DLD1 (cell line): Measurements from ENCODE around the gene LILRA1.
"Not testable (repeated sequence)": the region's sequence is repeated elsewhere in the genome, so short reads cannot be mapped to it uniquely, and the experiment has no call there.

Source experiments
- in situ Hi-C: cut with HindIII; loops from 2 replicates; pipeline ENCODE4 v1.10.0; 2017; ENCODE audit warnings: low sequenced_read_pairs

LILRA1 gene

DNA sequence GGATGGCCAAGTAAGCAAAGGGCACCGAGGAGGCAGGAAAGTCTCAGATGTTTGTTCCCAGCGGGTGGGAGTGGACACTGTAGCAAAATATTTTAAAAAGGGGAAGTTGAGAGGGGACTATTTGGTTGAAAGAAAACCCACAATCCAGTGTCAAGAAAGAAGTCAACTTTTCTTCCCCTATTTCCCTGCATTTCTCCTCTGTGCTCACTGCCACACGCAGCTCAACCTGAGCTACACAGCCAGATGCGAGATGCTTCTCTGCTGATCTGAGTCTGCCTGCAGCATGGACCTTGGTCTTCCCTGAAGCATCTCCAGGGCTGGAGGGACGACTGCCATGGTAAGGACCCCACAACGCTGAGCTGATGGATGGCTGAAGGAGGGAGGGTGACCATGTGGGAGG is at the start of gene LILRA1:
TSS of gene LILRA1 (plus strand) at position 188 of the 400 bp plus-strand sequence. CDS start 613 bp downstream, outside the sequence.
- in situ Hi-C loops, result not testable (repeated sequence)

DNA sequence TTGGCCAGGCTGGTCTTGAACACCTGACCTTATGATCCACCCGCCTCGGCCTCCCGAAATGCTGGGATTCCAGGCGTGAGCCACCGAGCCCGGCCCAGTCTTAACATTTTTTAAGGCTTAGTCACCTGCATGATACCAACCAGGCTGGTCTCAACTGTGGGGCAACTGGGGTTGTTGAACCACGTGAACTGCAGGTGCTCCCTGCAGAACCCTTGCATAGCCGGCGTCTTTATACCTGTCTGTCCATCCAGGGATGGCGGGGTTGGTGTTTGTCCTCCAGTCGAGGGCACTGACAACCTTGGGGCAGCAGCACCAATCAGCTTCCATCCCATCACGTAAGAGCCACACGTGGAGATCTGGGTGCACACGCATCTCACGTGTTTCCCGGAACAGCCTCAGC is 44.6 kb upstream of the LILRA1 start:
- in situ Hi-C loops, result no loop called here

DNA sequence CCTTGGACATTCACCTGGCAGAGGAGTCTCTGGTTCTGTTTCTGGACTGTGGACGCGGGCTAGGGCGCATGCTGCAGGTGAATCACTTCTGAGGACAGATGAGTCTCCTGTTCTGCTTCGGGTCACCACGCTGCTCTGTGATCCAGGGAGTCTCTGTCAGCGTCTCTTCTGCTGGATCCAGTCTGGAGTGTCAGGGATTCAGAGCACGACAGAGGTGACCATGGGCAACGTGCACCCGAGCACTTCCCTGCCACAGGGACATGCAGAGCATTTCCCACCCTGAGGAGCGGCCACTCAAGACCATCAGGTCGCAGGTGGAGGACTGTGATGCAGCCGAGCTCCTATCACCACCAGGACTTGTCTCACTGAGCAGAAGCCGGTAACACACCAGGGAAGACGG is 44.2 kb upstream of the LILRA1 start:
- in situ Hi-C loops, result no loop called here

DNA sequence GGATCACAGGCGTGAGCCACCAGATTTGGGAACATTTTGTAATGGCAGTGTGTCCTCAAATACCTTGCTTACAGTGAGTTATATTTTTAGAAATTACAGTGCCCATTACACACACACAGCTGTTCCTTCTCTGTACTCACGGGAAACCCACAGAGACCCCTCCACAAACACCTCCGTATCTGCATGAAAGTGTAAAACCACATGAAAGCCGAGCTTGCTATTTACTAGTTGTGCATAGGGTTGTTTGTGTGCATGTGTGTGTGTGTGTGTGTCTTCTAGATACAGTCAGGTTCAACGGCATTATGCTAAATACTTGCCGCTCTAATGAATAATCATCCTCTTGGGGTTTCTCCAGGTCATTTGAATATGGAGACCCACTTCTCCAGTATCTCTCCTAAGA is 42.1 kb upstream of the LILRA1 start:
- in situ Hi-C loops, result loop anchor here (25.0 kb wide), 1 partner anchor 111 kb away; the partner anchor contains the start of gene LILRB4

DNA sequence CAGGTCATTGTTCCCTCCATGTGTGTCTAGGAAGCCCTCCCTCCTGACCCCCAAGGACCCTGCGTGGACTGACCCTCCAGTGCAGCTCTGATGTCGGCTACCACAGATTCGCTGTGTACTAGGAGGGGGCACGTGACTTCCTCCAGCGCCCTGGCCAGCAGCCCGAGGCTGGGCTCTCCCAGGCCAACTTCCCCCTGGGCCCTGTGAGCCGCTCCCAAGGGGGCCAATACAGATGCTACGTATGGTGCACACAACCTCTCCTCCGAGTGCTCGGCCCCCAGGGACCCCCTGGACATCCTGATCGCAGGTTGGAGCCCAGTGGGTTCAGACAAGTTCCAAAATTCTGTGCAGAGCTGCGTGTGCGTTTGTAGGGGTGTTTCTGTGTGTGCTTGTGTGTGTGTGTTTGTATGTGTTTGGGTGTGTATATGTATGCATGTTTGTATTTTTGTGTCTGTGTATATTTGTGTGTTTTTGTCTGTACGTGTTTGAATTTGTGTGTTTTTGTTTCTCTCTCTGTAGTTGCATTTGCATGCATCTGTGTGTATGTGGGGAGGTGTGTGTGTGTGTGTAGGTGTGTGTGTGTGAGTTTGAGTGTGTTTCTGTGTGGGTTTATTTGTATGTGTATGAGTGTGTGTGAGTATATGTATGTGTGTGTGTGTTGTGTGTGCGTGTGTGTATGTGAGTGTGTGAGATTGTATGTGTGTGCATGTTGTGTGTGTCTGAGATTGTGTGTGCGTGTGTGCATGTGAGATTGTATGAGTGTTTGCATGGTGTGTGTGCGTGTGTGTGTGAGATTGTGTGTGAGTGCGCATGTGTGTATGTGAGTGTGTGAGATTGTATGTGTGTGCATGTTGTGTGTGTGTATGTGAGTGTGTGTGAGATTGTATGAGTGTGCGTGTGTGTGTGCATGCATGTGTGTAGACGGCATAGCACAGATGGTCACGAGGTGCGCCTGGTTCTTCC is 41.2 kb upstream of the LILRA1 start:
- in situ Hi-C loops, result loop anchor here (25.0 kb wide), 1 partner anchor 110 kb away; the partner anchor contains the start of gene LILRB4

DNA sequence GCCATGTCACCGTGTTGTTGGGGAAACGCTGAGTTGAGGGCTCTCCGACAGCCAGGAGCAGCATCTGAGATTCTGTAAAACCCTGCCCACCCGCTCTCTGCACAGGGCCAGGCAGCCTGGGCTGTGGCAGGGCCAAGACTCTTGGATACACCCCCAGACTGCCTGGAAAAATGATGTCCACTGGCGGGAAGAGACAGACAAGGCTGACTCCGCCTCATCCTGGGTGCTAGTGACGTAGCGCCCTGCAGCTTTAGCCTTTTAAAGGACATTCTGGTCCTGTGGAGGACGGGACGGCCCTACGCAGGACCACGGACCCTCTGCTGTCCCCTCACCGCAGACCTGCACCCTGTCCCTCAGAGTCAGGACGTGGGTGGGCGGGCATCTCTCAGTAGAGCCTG is 40.5 kb upstream of the LILRA1 start:
- in situ Hi-C loops, result loop anchor here (25.0 kb wide), 1 partner anchor 109 kb away; the partner anchor contains the start of gene LILRB4

DNA sequence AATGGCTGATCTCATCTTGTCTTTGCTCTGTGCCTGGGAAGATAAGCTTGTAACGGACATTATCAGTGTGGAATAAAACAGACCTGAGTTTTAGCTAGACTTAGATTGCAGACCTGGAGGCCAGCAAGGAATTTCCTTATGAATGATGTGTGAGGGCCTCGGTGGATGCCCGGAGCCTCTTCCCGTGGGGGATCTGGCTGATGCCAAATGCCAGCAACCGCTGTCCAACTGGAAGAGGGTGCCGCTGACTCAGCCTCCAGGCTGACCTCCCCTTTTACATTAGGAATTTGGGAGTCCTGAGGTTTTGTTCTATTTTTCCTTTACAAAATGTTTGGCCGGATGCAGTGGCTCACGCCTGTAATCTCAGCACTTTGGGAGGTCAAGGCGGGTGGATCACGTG is 39.4 kb upstream of the LILRA1 start:
- in situ Hi-C loops, result loop anchor here (25.0 kb wide), 1 partner anchor 108 kb away; the partner anchor contains the start of gene LILRB4

DNA sequence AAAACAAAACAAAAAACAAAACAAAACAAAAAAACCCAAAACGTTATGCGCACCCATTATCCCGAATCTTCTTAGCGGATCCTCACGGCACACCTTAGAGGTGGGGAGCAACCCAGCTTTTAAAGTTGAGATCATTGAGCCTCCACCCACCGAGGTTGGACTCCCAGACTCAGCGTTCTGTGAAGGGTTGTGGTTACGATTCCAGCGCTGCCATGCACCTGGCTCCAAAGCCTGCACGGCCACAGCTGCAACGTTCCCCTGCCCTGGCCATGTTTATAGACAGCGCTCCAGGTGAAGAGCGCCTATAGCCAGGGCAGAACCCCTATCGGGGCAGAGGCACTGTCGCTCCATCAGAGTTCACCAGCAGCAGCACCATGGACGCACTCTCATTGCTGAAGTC is 38.5 kb upstream of the LILRA1 start:
- in situ Hi-C loops, result loop anchor here (25.0 kb wide), 1 partner anchor 107 kb away; the partner anchor contains the start of gene LILRB4

DNA sequence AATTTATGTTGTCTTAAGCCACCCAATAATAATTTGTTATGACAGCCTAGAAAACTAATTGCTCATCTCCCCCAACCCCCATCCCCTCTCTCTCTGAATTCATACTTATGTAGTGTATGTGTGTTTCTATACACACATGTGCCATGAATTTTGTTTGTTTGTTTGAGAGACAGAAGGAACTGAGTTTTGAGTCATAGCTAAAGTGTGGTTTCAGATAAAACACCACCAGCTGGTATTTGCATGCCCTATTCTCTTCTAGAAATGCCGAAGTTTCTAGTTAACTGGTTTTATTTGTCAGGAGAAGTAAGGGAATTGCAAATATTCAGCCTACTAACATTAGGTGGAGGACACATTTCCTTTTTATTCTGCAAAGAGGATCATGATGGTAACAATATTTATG is 37.2 kb upstream of the LILRA1 start:
- in situ Hi-C loops, result loop anchor here (25.0 kb wide), 1 partner anchor 106 kb away; the partner anchor contains the start of gene LILRB4

DNA sequence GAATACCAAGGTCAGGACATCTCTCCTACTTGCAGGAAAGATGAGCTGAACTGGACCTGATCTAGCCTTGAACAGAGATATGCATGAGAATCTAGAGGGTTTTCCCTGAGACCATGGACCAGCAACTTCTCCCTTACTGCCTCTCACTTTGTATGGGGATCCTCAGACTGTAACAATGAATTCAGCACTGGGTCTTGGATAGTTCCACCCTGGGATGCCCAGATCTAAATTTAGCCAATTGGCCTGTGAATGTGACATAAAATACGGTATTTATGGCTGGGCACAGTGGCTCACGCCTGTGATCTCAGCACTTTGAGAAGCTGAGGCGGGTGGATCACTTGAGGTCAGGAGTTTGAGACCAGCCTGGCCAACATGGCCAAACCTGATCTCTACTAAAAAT is 35.1 kb upstream of the LILRA1 start:
- in situ Hi-C loops, result loop anchor here (25.0 kb wide), 1 partner anchor 104 kb away; the partner anchor contains the start of gene LILRB4

DNA sequence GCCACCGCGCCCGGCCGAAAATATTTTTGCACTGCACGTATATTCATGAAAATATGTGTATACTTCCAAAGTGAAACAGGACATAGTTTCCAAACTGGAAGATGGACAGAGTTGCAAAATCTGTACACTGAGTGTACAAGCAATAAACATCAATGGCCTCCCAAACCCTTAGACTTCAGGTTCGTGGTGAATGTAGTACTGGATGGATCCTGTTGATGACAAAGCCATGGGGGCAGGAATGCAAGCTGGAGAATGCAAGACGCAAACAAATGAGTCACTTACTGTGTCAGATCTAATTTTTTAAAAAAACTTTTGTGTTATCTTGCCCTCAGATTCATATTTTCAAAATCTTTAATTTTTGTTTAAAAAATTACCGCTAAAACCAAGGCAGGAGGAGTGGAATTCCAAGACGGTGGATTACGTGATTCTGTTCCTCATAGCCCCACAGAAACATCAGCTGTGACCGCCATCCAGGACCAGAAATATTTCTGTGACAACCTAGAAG is 32.5 kb upstream of the LILRA1 start:
- in situ Hi-C loops, result loop anchor here (25.0 kb wide), 1 partner anchor 101 kb away; the partner anchor contains the start of gene LILRB4

DNA sequence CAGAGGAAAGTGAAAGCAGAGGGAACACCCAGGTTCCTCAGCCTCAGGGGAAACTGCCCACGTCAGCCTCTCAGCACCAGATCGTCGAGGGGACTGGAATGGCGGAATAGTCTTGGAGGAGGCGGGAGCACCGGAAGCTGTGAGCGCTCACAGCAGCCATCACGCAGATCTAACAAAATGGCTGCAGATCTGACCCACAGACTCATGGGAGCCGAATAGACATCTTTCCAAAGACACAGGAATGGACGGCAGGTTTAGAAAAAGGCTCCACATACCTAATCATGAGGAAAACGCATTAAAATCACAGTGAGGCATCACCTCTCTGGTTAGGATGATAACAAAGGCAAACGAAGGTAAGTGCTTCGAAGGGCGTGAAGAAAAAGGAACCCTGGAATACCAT is 31.6 kb upstream of the LILRA1 start:
- in situ Hi-C loops, result loop anchor here (25.0 kb wide), 1 partner anchor 100 kb away; the partner anchor contains the start of gene LILRB4

DNA sequence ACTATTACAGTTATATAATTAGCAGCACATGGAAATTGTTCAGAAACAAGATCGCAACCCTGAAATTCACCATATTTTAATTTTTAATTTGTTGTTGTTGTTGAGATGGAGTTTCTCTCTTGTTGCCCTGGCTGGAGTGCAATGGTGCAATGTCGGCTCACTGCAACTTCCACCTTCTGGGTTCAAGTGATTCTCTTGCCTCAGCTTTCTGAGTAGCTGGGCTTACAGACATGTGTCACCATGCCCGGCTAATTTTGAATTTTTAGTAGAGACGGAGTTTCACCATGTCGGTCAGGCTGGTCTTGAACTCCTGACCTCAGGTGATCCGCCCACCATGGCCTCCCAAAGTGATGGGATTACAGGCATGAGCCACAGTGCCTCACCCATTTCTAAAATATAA is 30.2 kb upstream of the LILRA1 start:
- in situ Hi-C loops, result loop anchor here (25.0 kb wide), 1 partner anchor 99 kb away; the partner anchor contains the start of gene LILRB4

DNA sequence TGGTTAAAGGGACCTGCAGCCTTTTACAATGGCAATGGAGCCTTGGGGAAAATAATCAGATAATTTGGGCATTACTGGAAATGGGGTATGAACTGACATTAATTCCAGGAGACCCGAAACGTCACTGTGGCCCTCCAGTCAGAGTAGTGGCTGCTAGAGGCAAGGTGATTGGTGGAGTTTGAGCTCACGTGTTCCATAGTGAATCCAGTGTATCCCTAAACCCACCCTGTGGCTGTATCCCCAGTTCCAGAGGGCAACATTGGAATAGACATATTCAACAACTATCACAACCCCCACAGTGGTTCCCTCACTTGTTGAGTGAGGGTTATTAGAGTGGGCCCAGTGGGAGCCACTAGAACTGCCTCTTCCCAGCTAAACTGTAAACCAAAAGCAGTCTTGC is 23.1 kb upstream of the LILRA1 start:
- in situ Hi-C loops, result loop anchor here (25.0 kb wide), 1 partner anchor 92 kb away; the partner anchor contains the start of gene LILRB4

DNA sequence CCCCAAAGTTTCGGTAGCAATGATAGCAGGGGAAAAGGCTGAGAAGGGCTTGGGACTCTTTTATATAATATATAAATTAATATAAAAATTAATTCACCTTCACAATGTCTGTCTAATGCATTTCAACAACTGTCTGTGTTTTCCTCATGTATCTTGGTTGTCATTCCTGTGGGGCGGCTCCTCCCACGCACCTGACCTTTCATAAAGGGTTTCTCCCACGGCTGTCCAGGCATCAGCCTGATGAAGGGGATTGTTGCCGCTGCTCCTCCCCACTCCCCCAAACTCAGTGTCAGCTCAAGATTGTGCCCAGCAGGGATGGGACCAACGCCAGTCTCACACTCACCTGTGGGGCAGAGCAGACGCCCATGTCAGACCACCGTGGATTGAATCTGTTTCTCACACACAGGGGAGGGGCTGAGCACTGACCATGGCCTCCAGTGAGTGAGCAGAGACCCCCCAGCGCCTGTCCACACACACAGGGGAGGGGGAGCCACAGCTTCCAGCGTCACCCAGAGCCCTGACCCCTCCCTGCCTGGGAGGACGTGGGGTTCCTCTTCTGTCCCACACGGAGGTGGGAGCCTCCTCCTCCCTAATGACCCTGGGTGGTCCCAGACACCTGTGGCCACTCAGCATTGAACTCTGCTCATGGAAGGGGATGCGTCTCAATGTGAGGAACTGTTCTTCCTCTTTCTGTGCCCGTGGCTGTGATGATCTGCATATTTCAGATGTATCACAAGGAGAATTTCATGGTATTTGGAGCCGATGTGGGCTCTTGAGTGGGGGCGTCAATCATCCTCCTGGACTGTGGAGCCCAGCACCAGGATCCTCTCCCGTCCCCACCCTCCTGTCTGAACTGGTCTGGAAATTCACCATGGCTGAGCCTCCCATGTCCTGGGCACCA is 21.5 kb upstream of the LILRA1 start:
- in situ Hi-C loops, result loop anchor here (25.0 kb wide), 1 partner anchor 90 kb away; the partner anchor contains the start of gene LILRB4

DNA sequence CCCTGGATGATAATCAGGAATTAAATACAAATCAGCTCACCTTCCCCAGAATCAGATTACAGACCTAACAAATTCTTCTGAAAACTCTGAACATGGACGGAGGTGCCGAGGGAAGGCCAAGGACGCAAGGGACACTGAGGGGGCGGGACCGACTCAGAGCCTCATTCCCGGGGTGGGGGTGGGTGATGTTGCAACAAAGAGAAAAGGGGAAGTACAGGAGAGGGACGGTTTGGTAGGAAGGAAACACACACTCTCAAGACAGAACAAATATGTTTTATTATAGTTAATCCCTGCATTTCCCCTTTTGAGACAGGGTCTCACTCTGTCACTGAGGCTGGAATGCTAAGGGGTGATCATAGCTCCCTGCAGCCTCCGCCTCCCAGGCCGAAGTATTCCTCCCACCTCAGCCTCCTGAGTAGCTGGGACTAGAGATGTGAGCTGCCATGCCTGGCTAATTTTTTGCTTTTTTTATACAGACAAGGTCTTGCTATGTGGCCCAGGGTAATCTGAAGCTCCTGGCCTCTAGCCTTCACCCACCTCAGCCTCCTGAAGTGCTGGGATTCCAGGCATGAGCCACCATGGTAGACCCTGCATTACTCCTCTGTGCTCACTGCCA is 20.6 kb upstream of the LILRA1 start:
- in situ Hi-C loops, result loop anchor here (25.0 kb wide), 1 partner anchor 89 kb away; the partner anchor contains the start of gene LILRB4

DNA sequence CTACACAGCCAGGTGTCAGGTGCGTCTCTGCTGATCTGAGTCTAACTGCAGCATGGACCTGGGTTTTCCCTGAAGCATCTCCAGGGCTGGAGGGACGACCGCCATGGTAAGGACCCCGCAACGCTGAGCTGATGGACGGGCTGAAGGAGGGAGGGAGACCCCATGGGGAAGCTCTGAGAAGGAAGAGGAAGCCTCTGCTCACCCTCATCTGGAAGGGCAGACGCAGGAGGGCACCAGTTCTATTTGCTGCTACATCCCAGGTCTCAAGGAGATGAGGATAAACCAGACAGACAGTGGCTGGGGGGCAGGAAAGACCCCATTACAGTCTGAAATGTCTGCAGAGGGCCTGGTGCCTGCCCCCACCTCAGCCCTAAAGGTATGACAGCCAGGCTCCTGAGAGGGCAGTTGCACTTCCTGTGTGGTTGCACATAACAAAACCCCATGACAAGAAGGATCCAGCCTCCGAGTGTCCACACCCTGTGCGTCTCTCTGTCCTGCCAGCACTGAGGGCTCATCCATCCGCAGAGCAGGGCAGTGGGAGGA is 20.0 kb upstream of the LILRA1 start, which contains the start of gene LILRA2:
TSS of gene LILRA2 (plus strand) at position 461 of the 543 bp plus-strand sequence. CDS start 89 bp downstream, outside the sequence.
- in situ Hi-C loops, result loop anchor here (25.0 kb wide), 1 partner anchor 89 kb away; the partner anchor contains the start of gene LILRB4

DNA sequence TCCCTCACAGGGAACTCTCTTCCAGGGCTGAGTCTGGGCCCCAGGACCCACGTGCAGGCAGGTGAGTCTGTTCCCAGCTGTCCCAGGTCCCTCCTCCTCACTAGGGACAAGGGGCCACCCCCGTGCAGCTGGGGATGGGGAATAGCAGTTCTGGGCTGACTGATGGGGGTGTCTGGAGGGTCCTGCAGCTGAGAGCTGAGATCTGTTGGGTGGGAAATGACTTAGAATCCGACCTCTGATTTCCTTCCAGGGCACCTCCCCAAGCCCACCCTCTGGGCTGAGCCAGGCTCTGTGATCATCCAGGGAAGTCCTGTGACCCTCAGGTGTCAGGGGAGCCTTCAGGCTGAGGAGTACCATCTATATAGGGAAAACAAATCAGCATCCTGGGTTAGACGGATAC is 19.4 kb upstream of the LILRA1 start:
- in situ Hi-C loops, result loop anchor here (25.0 kb wide), 1 partner anchor 88 kb away; the partner anchor contains the start of gene LILRB4

DNA sequence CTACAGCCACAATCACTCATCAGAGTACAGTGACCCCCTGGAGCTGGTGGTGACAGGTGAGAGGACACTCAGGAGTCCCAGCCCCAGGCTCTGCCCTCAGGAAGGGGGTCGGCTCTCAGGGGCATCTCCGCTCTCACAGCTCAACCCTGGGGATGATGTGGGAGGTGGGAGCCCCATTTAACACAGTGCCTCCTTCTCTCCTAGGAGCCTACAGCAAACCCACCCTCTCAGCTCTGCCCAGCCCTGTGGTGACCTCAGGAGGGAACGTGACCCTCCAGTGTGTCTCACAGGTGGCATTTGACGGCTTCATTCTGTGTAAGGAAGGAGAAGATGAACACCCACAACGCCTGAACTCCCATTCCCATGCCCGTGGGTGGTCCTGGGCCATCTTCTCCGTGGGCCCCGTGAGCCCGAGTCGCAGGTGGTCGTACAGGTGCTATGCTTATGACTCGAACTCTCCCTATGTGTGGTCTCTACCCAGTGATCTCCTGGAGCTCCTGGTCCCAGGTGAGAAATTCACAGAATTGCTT is 18.8 kb upstream of the LILRA1 start:
- in situ Hi-C loops, result loop anchor here (25.0 kb wide), 1 partner anchor 88 kb away; the partner anchor contains the start of gene LILRB4
